Measurements from ENCODE around the gene JAKMIP2.

Gene JAKMIP2

GRCh38 chr5:147601652-147602051 is 180.9 kb downstream of the JAKMIP2 start:
- no peak overlapping the region for H3K4me2 ChIP-seq (ENCODE audit: low read depth, low read length, poor library complexity, severe bottlenecking)

DNA sequence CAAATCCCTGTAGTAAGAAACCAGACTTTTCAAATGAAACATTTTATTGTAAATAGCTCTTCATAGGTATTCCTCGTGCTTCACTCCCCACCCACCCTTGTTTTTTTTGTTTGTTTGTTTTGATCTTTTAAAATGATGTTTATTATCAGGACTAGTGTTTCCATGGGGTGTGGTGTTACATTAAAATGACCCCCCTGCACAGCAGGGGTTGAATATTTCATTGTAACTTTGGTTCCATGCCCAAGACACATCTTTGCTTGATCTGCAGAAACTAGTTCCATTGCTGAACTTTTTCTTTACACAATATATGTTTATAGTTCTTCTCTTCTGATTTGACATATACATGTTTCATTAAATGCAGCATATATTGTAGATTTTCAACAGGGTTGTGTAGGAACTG is 191.4 kb downstream of the JAKMIP2 start:
- Histone ChIP-seq H3K4me1 (ENCODE audit: insufficient read depth, low read length, poor library complexity, severe bottlenecking) (no peaks in the 10 kb centered on the region), H2AFZ (ENCODE audit: low read length) (no peak overlapping the region), H4K20me1 (ENCODE audit: insufficient read depth, low read length, poor library complexity, severe bottlenecking) (no peaks in the 10 kb centered on the region), H3K79me2 (ENCODE audit: insufficient read depth, low read length) (no peaks in the 10 kb centered on the region), H3K9me3 (ENCODE audit: insufficient read depth, low read depth, low read length) (no peaks in the 10 kb centered on the region), H3K36me3 (ENCODE audit: insufficient read depth, low read length) (peaks cover 8% of the 10 kb centered on the region; the same call in 1 of the 2 replicates), H3K27me3 (ENCODE audit: insufficient read depth, low read length, poor library complexity, severe bottlenecking) (no peaks in the 10 kb centered on the region), H3K4me2 (ENCODE audit: low read depth, low read length, poor library complexity, severe bottlenecking) (no peak overlapping the region), H3K9me2 (replicated peaks; ENCODE audit: low read depth, low read length) (no peaks in the 10 kb centered on the region), H3F3A (ENCODE audit: low read depth) (no peaks in the 10 kb centered on the region), H3K4me3 (ENCODE audit: low read length, poor library complexity, severe bottlenecking) (no peak overlapping the region), H3K9ac (ENCODE audit: low read depth, low read length, poor library complexity, severe bottlenecking) (no peak overlapping the region)
- TF ChIP-seq EZH2phosphoT487 (IDR thresholded peaks at IDR 0.05; ENCODE audit: borderline replicate concordance) (no peak), CTCF (conservative IDR thresholded peaks at IDR 0.05; ENCODE audit: low read length) (no peak)

More at GRCh38 chr5:147601652-147602051, 180.9 kb downstream of the JAKMIP2 start:
- no peaks in the 10 kb centered on the region for H3K27me3 ChIP-seq (ENCODE audit: insufficient read depth, low read length, poor library complexity, severe bottlenecking)
- no peak for TF ChIP-seq CTCF (conservative IDR thresholded peaks at IDR 0.05; ENCODE audit: low read length)
- TF ChIP-seq EZH2phosphoT487 (IDR thresholded peaks at IDR 0.05; ENCODE audit: borderline replicate concordance) = no peak
- H3K9me3 ChIP-seq (ENCODE audit: insufficient read depth, low read depth, low read length) = no peaks in the 10 kb centered on the region
- no peak overlapping the region for H3K9ac ChIP-seq (ENCODE audit: low read depth, low read length, poor library complexity, severe bottlenecking)
- H3F3A ChIP-seq (ENCODE audit: low read depth) = no peaks in the 10 kb centered on the region
- no peak overlapping the region for H2AFZ ChIP-seq (ENCODE audit: low read length)
- no peaks in the 10 kb centered on the region for H3K79me2 ChIP-seq (ENCODE audit: insufficient read depth, low read length)
- H4K20me1 ChIP-seq (ENCODE audit: insufficient read depth, low read length, poor library complexity, severe bottlenecking) = no peaks in the 10 kb centered on the region
- no peaks in the 10 kb centered on the region for H3K9me2 ChIP-seq (replicated peaks; ENCODE audit: low read depth, low read length)
- H3K36me3 ChIP-seq (ENCODE audit: insufficient read depth, low read length) = no peaks in the 10 kb centered on the region
- H3K4me3 ChIP-seq (ENCODE audit: low read length, poor library complexity, severe bottlenecking) = no peak overlapping the region
- H3K4me1 ChIP-seq (ENCODE audit: insufficient read depth, low read length, poor library complexity, severe bottlenecking) = no peaks in the 10 kb centered on the region

DNA sequence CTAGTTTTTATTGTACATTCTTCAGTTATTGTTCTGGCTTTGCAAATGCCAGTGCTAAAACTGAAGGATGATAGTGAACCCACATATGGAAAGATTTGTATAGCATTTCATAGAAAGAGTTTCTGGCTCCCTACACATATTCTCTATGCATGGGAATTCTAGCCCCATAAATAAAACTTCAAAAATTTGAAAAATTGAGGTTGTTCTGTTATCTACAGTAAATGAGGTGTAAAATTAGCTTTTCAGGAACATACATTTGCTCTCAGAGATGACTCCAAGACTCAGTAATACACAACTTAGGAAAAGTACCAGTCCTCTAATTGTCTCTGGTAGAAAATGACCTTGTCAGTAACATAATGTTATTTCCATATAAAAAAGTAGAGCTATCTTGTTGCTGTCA is 192.4 kb downstream of the JAKMIP2 start:
- Histone ChIP-seq H3K9me2 (replicated peaks; ENCODE audit: low read depth, low read length) (no peaks in the 10 kb centered on the region), H3K79me2 (ENCODE audit: insufficient read depth, low read length) (no peaks in the 10 kb centered on the region), H3K4me1 (ENCODE audit: insufficient read depth, low read length, poor library complexity, severe bottlenecking) (no peaks in the 10 kb centered on the region), H3K4me3 (ENCODE audit: low read length, poor library complexity, severe bottlenecking) (no peak overlapping the region), H2AFZ (ENCODE audit: low read length) (no peak overlapping the region), H3K36me3 (ENCODE audit: insufficient read depth, low read length) (peaks cover 8% of the 10 kb centered on the region; the same call in 1 of the 2 replicates), H3K9me3 (ENCODE audit: insufficient read depth, low read depth, low read length) (no peaks in the 10 kb centered on the region), H4K20me1 (ENCODE audit: insufficient read depth, low read length, poor library complexity, severe bottlenecking) (no peaks in the 10 kb centered on the region), H3K4me2 (ENCODE audit: low read depth, low read length, poor library complexity, severe bottlenecking) (no peak overlapping the region), H3K9ac (ENCODE audit: low read depth, low read length, poor library complexity, severe bottlenecking) (no peak overlapping the region), H3K27me3 (ENCODE audit: insufficient read depth, low read length, poor library complexity, severe bottlenecking) (no peaks in the 10 kb centered on the region), H3F3A (ENCODE audit: low read depth) (no peaks in the 10 kb centered on the region)
- TF ChIP-seq EZH2phosphoT487 (IDR thresholded peaks at IDR 0.05; ENCODE audit: borderline replicate concordance) (no peak), CTCF (conservative IDR thresholded peaks at IDR 0.05; ENCODE audit: low read length) (no peak)
